NCI-H1930 (cell line): Measurements from ENCODE around the gene PGAP3.
"Not testable (repeated sequence)": the region's sequence is repeated elsewhere in the genome, so short reads cannot be mapped to it uniquely, and the experiment has no call there.

ENCODE experiments used
- DNase-seq, 2 experiments: peaks; one replicate each; lab custom pipeline; 2025; lab: John Stamatoyannopoulos, UW

PGAP3 gene

GRCh38 chr17:39687546-39688474, at the start of gene PGAP3:
TSS of gene PGAP3 (minus strand) at chr17:39688057. CDS start at chr17:39688014, 43 bp downstream.
- DNase-seq = peak; percentile 85 to 91

GRCh38 chr17:39737206-39737759, 49.4 kb upstream of the PGAP3 start:
- DNase-seq = no peak

- no peak for DNase-seq
These were observed 48.7 kb upstream of the PGAP3 start for GRCh38 chr17:39736319-39737165.

GRCh38 chr17:39735882-39736281, 48.0 kb upstream of the PGAP3 start:
- DNase-seq = no peak

GRCh38 chr17:39732586-39732985, 44.7 kb upstream of the PGAP3 start:
- DNase-seq = no peak

GRCh38 chr17:39730095-39730921, 42.5 kb upstream of the PGAP3 start, which contains the start of gene MIEN1:
TSS of gene MIEN1 (minus strand) at chr17:39730532. CDS start at chr17:39730495, 37 bp downstream.
- peak; percentile 76 to 87 for DNase-seq

- no peak for DNase-seq
These were observed 41.5 kb upstream of the PGAP3 start for GRCh38 chr17:39729280-39729851.

- DNase-seq = no peak
These were observed 39.7 kb upstream of the PGAP3 start for GRCh38 chr17:39727556-39727955.

GRCh38 chr17:39726617-39727016, 38.8 kb upstream of the PGAP3 start:
- no peak for DNase-seq

GRCh38 chr17:39725923-39726322, 38.1 kb upstream of the PGAP3 start:
- DNase-seq = not testable (repeated sequence)

GRCh38 chr17:39724731-39725130, 36.9 kb upstream of the PGAP3 start:
- no peak for DNase-seq

- DNase-seq = no peak
These were observed 35.4 kb upstream of the PGAP3 start for GRCh38 chr17:39722965-39723848.

- DNase-seq = no peak
These were observed 34.2 kb upstream of the PGAP3 start for GRCh38 chr17:39722104-39722503.

- no peak for DNase-seq
These were observed 31.9 kb upstream of the PGAP3 start for GRCh38 chr17:39719563-39720355.

GRCh38 chr17:39717660-39718059, 29.8 kb upstream of the PGAP3 start:
- DNase-seq = no peak

- DNase-seq = no peak
These were observed 29.2 kb upstream of the PGAP3 start for GRCh38 chr17:39716879-39717536.

- no peak for DNase-seq
These were observed 28.4 kb upstream of the PGAP3 start for GRCh38 chr17:39716073-39716818.
